ENCODE measurements around the gene PLIN3.

Gene PLIN3

GRCh38 chr19:4873930-4874329, 6.5 kb upstream of the PLIN3 start (continued):
- TF ChIP-seq PRDM2 (tag by site-specific recombination; IDR thresholded peaks at IDR 0.05; ENCODE audit: borderline replicate concordance) (no peak), AEBP2 (tag by site-specific recombination; IDR thresholded peaks at IDR 0.05; ENCODE audit: borderline replicate concordance) (no peak), ZNF624 (tag by site-specific recombination; IDR thresholded peaks at IDR 0.05) (no peak), ZBTB21 (tag by site-specific recombination; IDR thresholded peaks at IDR 0.05) (no peak), ZNF658 (tag by site-specific recombination; IDR thresholded peaks at IDR 0.05) (no peak), ZNF707 (tag by site-specific recombination; IDR thresholded peaks at IDR 0.05) (no peak), ZNF248 (tag by site-specific recombination; IDR thresholded peaks at IDR 0.05) (no peak), ZNF585B (tag by site-specific recombination; IDR thresholded peaks at IDR 0.05) (no peak), ZNF677 (tag by site-specific recombination; IDR thresholded peaks at IDR 0.05) (no peak), ZNF580 (tag by site-specific recombination; IDR thresholded peaks at IDR 0.05) (peak; percentile 50; the same call in 1 of the 2 replicates), ZNF221 (tag by site-specific recombination; IDR thresholded peaks at IDR 0.05; ENCODE audit: borderline replicate concordance) (no peak), TSHZ1 (tag by site-specific recombination; IDR thresholded peaks at IDR 0.05; ENCODE audit: borderline replicate concordance) (no peak), ZNF350 (tag by site-specific recombination; IDR thresholded peaks at IDR 0.05) (no peak), ZNF362 (tag by site-specific recombination; IDR thresholded peaks at IDR 0.05) (no peak), ZNF600 (tag by site-specific recombination; IDR thresholded peaks at IDR 0.05) (0 out of 2 replicates have a peak, but pooled peaks have one; percentile 3), ZNF777 (tag by site-specific recombination; IDR thresholded peaks at IDR 0.05; ENCODE audit: borderline replicate concordance) (no peak), SP7 (tag by site-specific recombination; IDR thresholded peaks at IDR 0.05) (no peak), ZNF16 (tag by site-specific recombination; IDR thresholded peaks at IDR 0.05; ENCODE audit: low read depth) (peak; percentile 98), IKZF3 (tag by site-specific recombination; IDR thresholded peaks at IDR 0.05) (no peak), ZNF140 (tag by site-specific recombination; IDR thresholded peaks at IDR 0.05) (no peak), ZNF341 (tag by site-specific recombination; IDR thresholded peaks at IDR 0.05; ENCODE audit: low read depth) (no peak), ZNF404 (tag by site-specific recombination; IDR thresholded peaks at IDR 0.05) (no peak)
